Lower leg skin (tissue), 4 donors: Measurements from ENCODE around the gene ULBP3. TPM values are rescaled to one million over a fixed set of nuclear protein-coding genes. Genes with fewer than 3 reads are reported as not detected.
"Not testable (repeated sequence)": the region's sequence is repeated elsewhere in the genome, so short reads cannot be mapped to it uniquely, and the experiment has no call there.

ENCODE experiments used
- DNase-seq, 2 donors: peaks; one replicate each; pipeline ENCODE4 v3.0.0-alpha.2; 2019; ENCODE audit warnings: low spot score in 2 of 2
- H3K4me3 ChIP-seq: fragments of 200-600 bp; sonication (generic); 2 replicates; pipeline ENCODE4 v1.5.1; 2017; ENCODE audit warnings: mild to moderate bottlenecking, low read depth; ENCODE audit not compliant: poor library complexity, severe bottlenecking
- CTCF ChIP-seq, 3 donors: fragments of 450-650 bp; IDR thresholded peaks; one replicate each; pipeline ENCODE4 v1.5.1; 2016; ENCODE audit warnings: antibody characterized with exemption in 3 of 3, mild to moderate bottlenecking in 3 of 3, moderate library complexity in 2 of 3
- POLR2A ChIP-seq, 2 donors: fragments of 450-650 bp; IDR thresholded peaks; one replicate each; pipeline ENCODE4 v1.6.1; 2016 to 2017; ENCODE audit warnings: antibody characterized with exemption in 2 of 2, mild to moderate bottlenecking in 1 of 2, moderate library complexity in 1 of 2
- WGBS, 2 donors: methylation state at CpG; one replicate each; pipeline ENCODE4 v1.1.5; 2018; 5-methylcytosine and 5-hydroxymethylcytosine counted together
- intact Hi-C: fragments of 100-400 bp; cut with DNase I; formaldehyde crosslinking; loops from one replicate; pipeline ENCODE4 v1.15.0; 2023; ENCODE audit warnings: low total_unique reads
- total RNA-seq, 4 donors: library from RNA; depleted of rRNA; stranded (reverse); fragments of >200 nt; gene quantifications; one replicate each; pipeline ENCODE4 v1.1.0, GENCODE V29; 2016

Gene ULBP3
- total RNA-seq, 4 donors from 2014 or later = 1.2 to 2.4 (median 1.2) TPM; not detected in 1

- DNase-seq = no peak
- TF ChIP-seq POLR2A (IDR thresholded peaks at IDR 0.05) = no peak
- TF ChIP-seq CTCF (IDR thresholded peaks at IDR 0.05) = no peak
- WGBS, 2 donors = 55 to 62% methylated on average over 4 of the region's 4 CpGs
- intact Hi-C loops = no loop called here
- H3K4me3 ChIP-seq = no peak overlapping the region
These were observed 770 bp downstream of the ULBP3 start for GRCh38 chr6:150068151-150068550.

- TF ChIP-seq CTCF (IDR thresholded peaks at IDR 0.05) (no peak), POLR2A (IDR thresholded peaks at IDR 0.05) (no peak)
- intact Hi-C loops = no loop called here
- no peak for DNase-seq
- H3K4me3 ChIP-seq = no peak overlapping the region
- 89 to 95% methylated on average over 2 of the region's 2 CpGs for WGBS, 2 donors
These were observed 3.8 kb downstream of the ULBP3 start for GRCh38 chr6:150065083-150065482.

DNA sequence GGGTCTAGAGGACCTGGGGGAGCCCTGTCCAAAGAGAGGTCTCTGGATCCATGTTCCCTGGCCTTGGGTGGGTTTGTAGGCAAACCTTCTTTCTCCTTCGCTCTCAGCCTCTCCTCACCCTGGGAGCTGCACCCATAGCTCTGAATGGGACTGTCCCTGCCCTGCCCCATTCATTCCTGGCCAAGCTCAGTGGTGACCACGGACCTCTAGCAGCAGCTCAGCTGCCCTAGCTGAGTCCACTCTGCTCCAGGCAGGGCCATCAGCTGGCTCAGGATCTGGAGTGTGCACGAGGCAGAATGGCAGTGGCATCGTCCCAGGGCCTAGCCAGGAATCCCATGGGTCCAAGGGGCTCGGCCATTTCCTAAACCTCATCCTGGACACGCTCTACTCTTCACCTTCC lies 5.3 kb downstream of the ULBP3 start:
- H3K4me3 ChIP-seq = no peak overlapping the region
- 95 to 96% methylated on average over 6 of the region's 6 CpGs for WGBS, 2 donors
- TF ChIP-seq POLR2A (IDR thresholded peaks at IDR 0.05) = no peak
- no peak for TF ChIP-seq CTCF (IDR thresholded peaks at IDR 0.05)
- no peak for DNase-seq
- intact Hi-C loops = no loop called here

GRCh38 chr6:150059973-150060372 lies 8.9 kb downstream of the ULBP3 start:
- DNase-seq, H3K4me3 ChIP-seq, intact Hi-C loops: not testable (repeated sequence)
- 66 to 75% methylated on average over 7 of the region's 7 CpGs for WGBS, 2 donors

GRCh38 chr6:150058986-150059385 lies 9.9 kb downstream of the ULBP3 start:
- peak overlapping the region; percentile 3 for H3K4me3 ChIP-seq
- intact Hi-C loops = no loop called here
- no peak for DNase-seq
- 88 to 94% methylated on average over 6 of the region's 6 CpGs for WGBS, 2 donors
- TF ChIP-seq CTCF (IDR thresholded peaks at IDR 0.05) = no peak
- TF ChIP-seq POLR2A (IDR thresholded peaks at IDR 0.05) = no peak

DNA sequence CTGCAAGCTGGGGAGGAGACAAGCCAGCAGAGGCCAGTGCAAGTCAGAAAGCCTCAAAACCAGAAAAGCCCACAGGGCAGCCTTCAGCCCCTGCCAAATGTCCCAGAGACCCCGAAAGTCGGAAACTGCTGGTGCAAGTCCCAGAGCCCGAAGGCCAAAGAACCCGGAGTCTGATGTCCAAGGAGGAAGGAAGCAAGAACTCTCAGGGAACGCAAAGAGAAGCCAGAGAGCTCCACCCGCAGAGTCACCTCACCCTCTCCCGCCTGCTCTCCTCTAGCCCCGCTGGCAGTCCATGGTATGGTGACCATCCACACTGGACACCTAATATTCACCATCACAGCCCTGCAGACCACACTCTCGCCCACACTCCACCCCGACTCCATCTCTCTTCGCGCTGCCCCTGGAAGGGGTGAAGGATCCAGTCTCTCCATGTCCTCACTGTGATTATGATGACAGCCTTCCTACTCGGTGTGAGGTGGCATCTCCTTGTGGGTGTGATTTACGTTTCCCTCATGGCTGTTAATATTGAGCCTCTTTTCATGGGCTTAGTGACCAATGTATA lies 10.6 kb downstream of the ULBP3 start:
- intact Hi-C loops = no loop called here
- TF ChIP-seq CTCF (IDR thresholded peaks at IDR 0.05) (no peak), POLR2A (IDR thresholded peaks at IDR 0.05) (no peak)
- no peak overlapping the region for H3K4me3 ChIP-seq
- 82 to 86% methylated on average over 14 of the region's 14 CpGs for WGBS, 2 donors
- peak in 1 of 2 donors; percentile 54 for DNase-seq
